Chondrocyte (in vitro differentiated cells): Measurements from ENCODE around the gene MLPH. TPM values are rescaled to one million over a fixed set of nuclear protein-coding genes. Genes with fewer than 3 reads are reported as not detected.
A peak's percentile ranks its signal among the peaks of the same experiment; 100 is the strongest.
"Not testable (repeated sequence)": the region's sequence is repeated elsewhere in the genome, so short reads cannot be mapped to it uniquely, and the experiment has no call there.

Experiments
- DNase-seq: peaks from one replicate; pipeline ENCODE4 v3.0.0; 2021; ENCODE audit warnings: mixed read lengths, low spot score
- H3K27ac Mint-ChIP-seq: one replicate; pipeline ENCODE4 v1.8.0; 2021; ENCODE audit warnings: mild to moderate bottlenecking, moderate library complexity, mixed read lengths; ENCODE audit not compliant: unreplicated experiment
- H3K27me3 Mint-ChIP-seq: 2 replicates; pipeline ENCODE4 v1.8.0; 2021; ENCODE audit warnings: low read depth, mixed read lengths
- H3K36me3 Mint-ChIP-seq: 2 replicates; pipeline ENCODE4 v1.8.0; 2021; ENCODE audit warnings: low read depth, mixed read lengths
- H3K4me1 Mint-ChIP-seq: 2 replicates; pipeline ENCODE4 v1.8.0; 2021; ENCODE audit warnings: low read depth, mild to moderate bottlenecking, mixed read lengths
- H3K4me3 Mint-ChIP-seq: one replicate; pipeline ENCODE4 v1.8.0; 2021; ENCODE audit warnings: mild to moderate bottlenecking, moderate library complexity, mixed read lengths; ENCODE audit not compliant: unreplicated experiment
- H3K9me3 Mint-ChIP-seq: 2 replicates; pipeline ENCODE4 v1.8.0; 2021; ENCODE audit warnings: low read depth, mixed read lengths
- CTCF ChIP-seq: fragments of 200-600 bp; sonication (generic); IDR thresholded peaks from 2 replicates; pipeline ENCODE4 v1.5.0; 2021; ENCODE audit warnings: antibody characterized with exemption, mild to moderate bottlenecking, moderate library complexity
- total RNA-seq: library from RNA; stranded (reverse); gene quantifications from 3 replicates; pipeline ENCODE4 v1.2.1, GENCODE V29; 2021

The MLPH gene
- total RNA-seq, 1 donor from 2014 or later, result 6.1 TPM

GRCh38 chr2:237465515-237466148 is 21.4 kb upstream of the MLPH start:
- Mint-ChIP-seq H3K4me1 (peaks cover 15% of the 10 kb centered on the region), H3K36me3 (no peaks in the 10 kb centered on the region), H3K27me3 (no peaks in the 10 kb centered on the region), H3K4me3 (no peak overlapping the region), H3K27ac (peak overlapping the region; percentile 91), H3K9me3 (peaks cover 2% of the 10 kb centered on the region)
- TF ChIP-seq CTCF, result no peak
- DNase-seq, result no peak

GRCh38 chr2:237466211-237466610 is 20.8 kb upstream of the MLPH start:
- Mint-ChIP-seq H3K36me3 (no peaks in the 10 kb centered on the region), H3K4me3 (no peak overlapping the region), H3K9me3 (peaks cover 2% of the 10 kb centered on the region), H3K4me1 (peaks cover 15% of the 10 kb centered on the region), H3K27ac (peak overlapping the region; percentile 91), H3K27me3 (no peaks in the 10 kb centered on the region)
- TF ChIP-seq CTCF, result no peak
- DNase-seq, result no peak

- Mint-ChIP-seq H3K36me3 (no peaks in the 10 kb centered on the region), H3K4me1 (peaks cover 15% of the 10 kb centered on the region), H3K27me3 (no peaks in the 10 kb centered on the region), H3K9me3 (no peaks in the 10 kb centered on the region), H3K4me3 (no peak overlapping the region), H3K27ac (no peak overlapping the region)
- no peak for DNase-seq
- TF ChIP-seq CTCF, result no peak
Measured at GRCh38 chr2:237467447-237468179, 19.4 kb upstream of the MLPH start.

- DNase-seq, H3K36me3 Mint-ChIP-seq, H3K9me3 Mint-ChIP-seq, H3K4me3 Mint-ChIP-seq, H3K27ac Mint-ChIP-seq, H3K27me3 Mint-ChIP-seq: not testable (repeated sequence)
- H3K4me1 Mint-ChIP-seq, result peaks cover 24% of the 10 kb centered on the region
Measured at GRCh38 chr2:237469410-237469809, 17.6 kb upstream of the MLPH start.

GRCh38 chr2:237469849-237470248 is 17.2 kb upstream of the MLPH start:
- Mint-ChIP-seq H3K4me1 (peaks cover 28% of the 10 kb centered on the region), H3K9me3 (no peaks in the 10 kb centered on the region), H3K27ac (no peak overlapping the region), H3K36me3 (no peaks in the 10 kb centered on the region), H3K27me3 (no peaks in the 10 kb centered on the region), H3K4me3 (no peak overlapping the region)
- no peak for TF ChIP-seq CTCF
- DNase-seq, result no peak
